ENCODE results near the gene IRF2BPL.

DNA sequence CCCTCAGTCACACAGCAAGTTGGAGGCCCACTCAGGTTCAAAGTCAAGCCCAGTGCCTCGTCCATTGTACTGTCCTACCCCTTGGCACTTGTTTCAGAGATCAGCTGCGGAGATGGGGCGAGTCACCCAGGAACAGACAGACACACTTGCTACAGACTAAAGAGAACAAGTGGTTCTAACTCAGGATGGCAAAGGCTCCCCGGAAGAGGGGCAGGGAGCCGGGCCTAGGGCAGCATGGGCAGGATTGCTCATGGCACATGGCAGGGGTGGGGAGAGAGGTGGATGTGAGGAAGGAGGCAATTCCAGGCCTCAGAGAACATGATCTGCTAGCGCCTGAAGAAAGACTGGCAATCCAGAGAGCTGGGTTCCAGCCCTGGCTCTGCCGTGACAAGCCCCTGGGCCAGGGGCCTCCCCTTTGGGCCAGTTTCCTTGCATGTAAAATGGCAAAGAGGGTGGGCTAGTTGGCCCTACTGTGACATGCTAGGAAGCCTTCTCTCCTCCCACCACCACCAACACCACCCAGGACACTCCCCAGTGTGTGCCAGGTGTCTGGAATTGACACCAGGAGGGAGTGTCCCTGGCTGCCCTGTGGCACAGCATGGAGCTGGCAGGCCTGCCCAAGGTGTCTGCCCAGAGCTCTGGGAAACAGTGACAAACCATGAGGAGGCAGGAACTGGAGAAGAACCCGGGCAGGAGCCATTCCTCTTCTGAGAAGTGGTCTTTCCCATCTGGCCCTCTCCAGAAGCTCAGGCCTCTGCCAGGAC lies 24.0 kb upstream of the IRF2BPL start:
- TF ChIP-seq GATA1 (IDR thresholded peaks at IDR 0.05; ENCODE audit: low read depth, low read length) (no peak), POLR2A (IDR thresholded peaks at IDR 0.05; ENCODE audit: low read length) (no peak)

All from erythroblast (primary cell).